ENCODE data around the gene ACTN1.
"Not testable (repeated sequence)": the region's sequence is repeated elsewhere in the genome, so short reads cannot be mapped to it uniquely, and the experiment has no call there.

The ACTN1 gene

GRCh38 chr14:68979021-68979721 is at the start of gene ACTN1:
ACTN1 (minus strand) TSS chr14:68979302; CDS start chr14:68979056, 246 bp downstream.
- no peak for TF ChIP-seq CTCF (IDR thresholded peaks at IDR 0.05; ENCODE audit: insufficient read depth, missing control alignments)
- no peak for FAIRE-seq
- peak; percentile 91 for DNase-seq (ENCODE audit: insufficient read length, low spot score)

- no peak for TF ChIP-seq CTCF (IDR thresholded peaks at IDR 0.05; ENCODE audit: insufficient read depth, missing control alignments)
- no peak for FAIRE-seq
- no peak for DNase-seq (ENCODE audit: insufficient read length, low spot score)
Measured at GRCh38 chr14:69027242-69027913, 48.3 kb upstream of the ACTN1 start.

DNA sequence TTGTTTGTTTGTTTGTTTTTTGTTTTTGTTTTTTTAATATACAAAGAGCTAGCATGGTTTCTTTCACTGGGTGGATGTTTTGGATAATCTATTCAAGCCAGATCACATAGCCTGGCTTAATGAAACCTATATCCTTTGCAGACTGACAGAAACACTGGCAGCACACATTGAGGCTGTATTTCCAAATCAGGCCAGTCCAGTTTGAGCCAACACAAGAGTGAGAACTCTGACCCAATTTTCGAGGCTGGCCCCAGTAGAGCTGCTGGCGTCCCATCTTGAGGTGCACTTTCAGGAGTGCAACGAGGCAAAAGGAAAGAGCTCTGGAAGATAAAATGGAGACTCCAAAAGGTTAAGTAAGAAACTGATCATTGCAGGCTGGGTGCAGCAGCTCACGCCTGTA is 43.9 kb upstream of the ACTN1 start:
- DNase-seq (ENCODE audit: insufficient read length, low spot score) (no peak), FAIRE-seq (no peak)
- TF ChIP-seq CTCF (IDR thresholded peaks at IDR 0.05; ENCODE audit: insufficient read depth, missing control alignments): no peak

GRCh38 chr14:69022093-69022492 is 43.0 kb upstream of the ACTN1 start:
- DNase-seq (ENCODE audit: insufficient read length, low spot score); FAIRE-seq: not testable (repeated sequence)

GRCh38 chr14:69017706-69018105 is 38.6 kb upstream of the ACTN1 start:
- DNase-seq (ENCODE audit: insufficient read length, low spot score) (no peak), FAIRE-seq (no peak)
- TF ChIP-seq CTCF (IDR thresholded peaks at IDR 0.05; ENCODE audit: insufficient read depth, missing control alignments): no peak

DNA sequence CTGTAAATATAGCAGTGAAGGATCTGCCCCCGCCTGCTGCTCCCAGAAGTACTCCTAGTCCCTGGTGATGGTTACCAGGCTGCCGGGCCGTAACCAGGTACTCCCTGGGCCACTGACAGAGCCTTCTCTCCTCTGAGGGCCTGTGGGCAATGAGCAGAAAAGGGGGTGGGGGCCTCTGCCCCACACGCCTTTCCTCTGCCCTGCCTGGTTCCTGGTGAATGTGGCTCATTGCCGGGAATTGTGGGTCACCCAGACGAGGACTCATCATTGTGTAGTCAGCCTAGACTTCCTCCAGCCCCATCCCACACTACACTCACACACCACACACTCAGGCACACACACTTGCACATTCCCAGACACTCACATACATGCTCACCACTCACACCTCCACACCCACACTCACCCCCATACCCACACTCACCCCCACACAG is 35.7 kb upstream of the ACTN1 start:
- no peak for TF ChIP-seq CTCF (IDR thresholded peaks at IDR 0.05; ENCODE audit: insufficient read depth, missing control alignments)
- no peak for DNase-seq (ENCODE audit: insufficient read length, low spot score)
- FAIRE-seq: no peak

DNA sequence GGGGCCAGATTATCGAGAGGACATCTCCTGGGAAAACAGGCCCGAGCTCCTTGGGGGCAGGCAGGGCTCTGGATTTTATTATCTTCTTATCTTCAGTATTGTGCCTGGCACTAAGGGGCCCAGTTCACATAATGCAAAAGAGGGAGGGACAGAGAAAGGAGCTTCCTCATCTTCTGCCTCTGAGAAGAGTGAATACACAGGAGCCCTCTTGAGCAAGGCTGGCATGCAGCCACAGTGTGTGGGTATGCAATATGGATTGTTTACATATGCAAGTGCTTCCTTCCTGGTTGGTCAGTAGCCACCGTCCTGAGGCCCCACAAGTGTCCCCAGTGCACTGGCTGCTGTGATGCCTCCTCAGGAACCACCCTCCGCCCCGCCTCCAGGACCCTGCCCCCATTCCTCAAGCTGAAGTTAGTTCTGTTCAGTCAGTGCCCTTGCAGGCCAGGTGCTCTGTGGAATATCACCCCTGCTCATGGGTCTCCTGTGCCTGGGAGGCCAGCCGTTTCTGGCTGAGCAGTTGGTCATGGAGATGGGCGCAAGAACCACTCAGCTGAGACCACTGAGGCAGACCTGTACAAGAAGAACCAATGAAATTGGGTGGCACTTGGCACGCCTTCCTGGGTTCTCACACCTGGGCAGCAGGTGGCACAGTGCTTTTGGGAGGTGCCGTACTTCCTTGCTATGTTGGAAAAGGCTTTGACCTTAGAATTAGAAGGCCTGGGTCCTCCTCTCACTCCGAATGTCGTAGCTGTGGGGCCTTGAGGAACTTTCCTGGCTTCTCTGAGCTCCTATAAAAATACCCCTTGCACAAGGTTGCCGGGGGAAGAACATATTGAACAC is 35.1 kb upstream of the ACTN1 start:
- TF ChIP-seq CTCF (IDR thresholded peaks at IDR 0.05; ENCODE audit: insufficient read depth, missing control alignments): no peak
- no peak for FAIRE-seq
- DNase-seq (ENCODE audit: insufficient read length, low spot score): no peak

Measured in D721Med (cell line).